HG03520 (cell line): ENCODE results near the gene RPLP2.

Experiments used
- ATAC-seq: cut with Tn5 transposase; IDR thresholded peaks from one replicate; pipeline ENCODE4 v1.9.1; 2021; ENCODE audit warnings: mild to moderate bottlenecking, moderate library complexity; ENCODE audit not compliant: unreplicated experiment

RPLP2 gene

DNA sequence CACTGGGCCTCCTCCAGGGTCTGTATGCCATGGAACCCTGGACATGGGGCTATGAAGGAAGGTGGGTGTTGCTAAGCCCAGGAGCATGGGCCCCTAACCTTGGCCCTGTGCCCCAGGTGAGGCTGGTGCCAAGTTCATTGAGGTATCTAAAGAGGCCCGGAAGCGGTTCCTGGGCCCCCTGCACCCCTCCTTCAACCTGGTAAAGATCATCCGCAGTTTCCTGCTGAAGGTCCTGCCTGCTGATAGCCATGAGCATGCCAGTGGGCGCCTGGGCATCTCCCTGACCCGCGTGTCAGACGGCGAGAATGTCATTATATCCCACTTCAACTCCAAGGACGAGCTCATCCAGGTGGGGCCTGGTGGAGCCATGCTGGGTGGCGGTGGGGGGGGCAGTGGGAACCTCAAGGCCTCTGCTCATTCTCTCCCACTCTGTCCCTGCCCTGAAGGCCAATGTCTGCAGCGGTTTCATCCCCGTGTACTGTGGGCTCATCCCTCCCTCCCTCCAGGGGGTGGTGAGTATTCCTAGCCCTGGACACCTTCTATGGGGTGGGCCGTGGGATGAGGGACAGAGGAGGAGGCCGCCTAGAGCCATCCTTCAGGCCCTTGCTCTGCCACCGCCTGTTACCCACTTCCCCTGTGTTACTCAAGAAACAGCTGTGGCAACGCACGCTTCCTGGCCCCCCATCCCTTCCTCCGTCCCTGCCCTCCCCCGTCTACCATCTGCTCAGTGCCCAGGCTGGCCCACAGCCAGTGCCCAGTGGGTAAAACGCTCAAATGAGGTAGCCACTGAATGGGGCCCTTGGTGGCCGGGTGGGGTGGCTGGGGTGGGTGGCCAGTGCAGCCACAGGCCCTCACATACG, 12.0 kb downstream of the RPLP2 start:
- ATAC-seq: no peak

DNA sequence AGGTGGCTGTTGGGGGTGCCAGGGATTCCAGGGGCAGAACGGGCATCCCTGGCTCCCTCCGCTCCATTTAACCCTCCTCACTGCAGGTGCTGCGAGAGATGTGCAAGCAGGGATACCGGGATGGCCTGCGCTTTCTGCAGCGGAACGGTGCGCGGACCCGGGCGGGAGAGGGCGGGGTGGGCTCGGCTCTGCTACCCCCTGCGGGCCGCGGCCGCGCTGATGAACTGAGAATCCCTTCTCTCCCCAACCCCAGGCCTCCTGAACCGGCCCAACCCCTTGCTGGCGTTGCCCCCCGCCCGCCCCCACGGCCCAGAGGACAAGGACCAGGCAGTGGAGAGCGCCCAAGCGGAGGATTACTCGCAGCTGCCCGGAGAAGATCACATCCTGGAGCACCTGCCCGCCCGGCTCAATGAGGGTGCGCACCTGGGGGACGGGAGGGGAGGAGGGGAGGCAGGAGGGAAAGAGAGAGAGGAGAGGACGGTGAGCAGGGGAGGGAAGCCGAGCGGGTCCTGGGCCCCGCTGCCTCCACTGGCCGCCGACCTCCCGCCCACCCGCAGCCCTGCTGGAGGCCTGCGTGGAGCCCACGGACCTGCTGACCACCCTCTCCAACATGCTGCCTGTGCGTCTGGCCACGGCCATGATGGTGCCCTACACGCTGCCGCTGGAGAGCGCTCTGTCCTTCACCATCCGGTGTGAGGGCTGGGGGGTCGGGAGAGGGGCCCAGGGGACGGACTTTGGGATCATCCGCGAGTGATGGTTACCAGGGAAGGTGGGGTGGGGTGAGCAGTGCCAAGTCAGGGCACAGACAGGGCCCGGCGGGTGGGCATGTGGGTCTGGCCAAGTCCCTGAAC, 13.9 kb downstream of the RPLP2 start:
- no peak for ATAC-seq

GRCh38 chr11:824292-824880, 14.6 kb downstream of the RPLP2 start:
- ATAC-seq: no peak

DNA sequence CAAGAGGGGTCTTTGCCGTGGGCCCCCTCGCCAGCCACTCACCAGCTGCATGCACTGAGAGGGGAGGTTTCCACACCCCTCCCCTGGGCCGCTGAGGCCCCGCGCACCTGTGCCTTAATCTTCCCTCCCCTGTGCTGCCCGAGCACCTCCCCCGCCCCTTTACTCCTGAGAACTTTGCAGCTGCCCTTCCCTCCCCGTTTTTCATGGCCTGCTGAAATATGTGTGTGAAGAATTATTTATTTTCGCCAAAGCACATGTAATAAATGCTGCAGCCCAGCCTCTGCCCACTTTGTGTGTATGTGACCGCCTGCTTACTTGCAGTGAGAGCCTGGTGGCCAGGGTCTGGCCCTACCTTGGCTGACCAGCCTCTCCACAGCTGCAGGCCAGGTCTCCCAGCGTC, 15.2 kb downstream of the RPLP2 start:
- no peak for ATAC-seq

DNA sequence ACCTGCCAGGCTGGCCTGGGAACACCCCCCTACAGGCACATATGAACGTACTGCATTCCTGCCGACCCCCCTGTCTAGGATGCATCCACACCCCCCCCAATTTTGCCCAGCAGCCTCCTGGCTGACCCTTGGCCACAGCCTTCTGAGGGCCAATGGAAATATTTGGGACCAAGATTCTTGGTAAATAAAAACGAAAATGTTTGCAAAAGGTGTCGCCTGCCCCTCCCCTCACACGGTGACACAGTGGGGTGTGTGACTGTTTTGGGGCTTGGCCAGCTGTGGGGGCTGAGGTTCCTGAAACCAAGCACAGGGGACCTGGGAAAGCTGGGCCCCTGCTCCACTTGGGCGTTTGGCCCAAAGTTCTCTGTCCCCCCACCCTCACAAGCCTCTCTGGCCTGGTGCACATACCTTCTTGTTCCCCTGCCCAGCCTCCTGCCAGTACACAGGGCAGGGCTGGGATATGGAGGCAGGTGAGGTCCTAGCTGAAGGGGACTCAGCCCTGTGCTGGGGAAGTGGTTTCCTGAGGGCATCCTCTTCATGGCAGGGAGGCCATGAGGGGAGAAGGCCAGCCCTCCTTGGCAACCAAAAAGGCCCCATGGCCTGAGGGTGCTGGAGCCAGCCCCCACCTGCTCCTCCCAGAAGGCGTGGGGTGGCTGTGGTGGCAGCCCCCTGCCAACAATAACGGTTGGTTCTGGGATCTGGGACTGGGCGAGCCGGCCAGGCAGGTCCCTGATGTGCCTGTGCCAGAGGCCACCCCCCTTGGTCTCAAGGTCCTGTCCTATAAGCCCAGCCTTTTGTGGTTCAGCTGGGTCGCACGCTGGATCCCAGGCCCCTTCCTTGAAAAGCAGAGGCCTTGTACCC, 15.8 kb downstream of the RPLP2 start:
- ATAC-seq: no peak

DNA sequence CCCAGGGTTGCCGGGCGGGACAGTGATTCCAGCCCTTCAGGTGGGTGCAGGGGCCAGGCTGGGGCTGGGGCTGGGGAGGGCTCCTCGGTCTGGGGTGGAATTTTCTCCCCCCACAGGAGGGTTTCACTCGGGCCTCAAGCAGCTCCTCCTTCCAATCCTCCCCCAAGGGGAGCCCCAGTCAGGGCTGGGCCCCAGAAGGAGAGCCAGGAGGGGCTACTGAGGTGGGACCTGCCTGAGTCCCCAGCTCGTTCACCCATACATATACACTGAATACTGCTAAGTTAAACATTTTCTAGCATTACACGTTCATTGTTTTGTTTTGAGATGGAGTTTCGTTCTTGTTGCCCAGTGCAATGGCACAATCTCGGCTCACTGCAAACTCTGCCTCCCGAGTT, 16.5 kb downstream of the RPLP2 start:
- no peak for ATAC-seq

DNA sequence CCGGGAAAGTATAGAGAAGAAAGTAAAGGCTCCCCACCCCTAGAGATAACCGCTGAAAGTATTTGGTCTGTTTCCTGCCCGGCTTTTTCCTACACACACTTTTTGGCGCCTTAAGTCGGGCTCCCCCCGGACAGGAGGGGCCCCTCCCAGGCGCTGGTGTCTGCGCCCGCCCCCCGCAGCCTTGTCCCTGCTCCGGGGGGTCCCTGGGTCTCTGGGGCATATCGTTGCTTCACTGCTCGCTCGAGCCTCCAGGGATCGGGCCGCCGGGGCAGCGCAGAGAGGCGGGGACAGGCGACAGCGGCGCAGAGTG, 17.0 kb downstream of the RPLP2 start:
- ATAC-seq: no peak

GRCh38 chr11:827146-827896, 17.6 kb downstream of the RPLP2 start:
- ATAC-seq: peak; percentile 38

GRCh38 chr11:827897-828192, 18.1 kb downstream of the RPLP2 start, which contains the start of gene CRACR2B:
CRACR2B (plus strand) TSS chr11:827919; CDS start chr11:828608, 689 bp downstream.
- ATAC-seq: no peak

DNA sequence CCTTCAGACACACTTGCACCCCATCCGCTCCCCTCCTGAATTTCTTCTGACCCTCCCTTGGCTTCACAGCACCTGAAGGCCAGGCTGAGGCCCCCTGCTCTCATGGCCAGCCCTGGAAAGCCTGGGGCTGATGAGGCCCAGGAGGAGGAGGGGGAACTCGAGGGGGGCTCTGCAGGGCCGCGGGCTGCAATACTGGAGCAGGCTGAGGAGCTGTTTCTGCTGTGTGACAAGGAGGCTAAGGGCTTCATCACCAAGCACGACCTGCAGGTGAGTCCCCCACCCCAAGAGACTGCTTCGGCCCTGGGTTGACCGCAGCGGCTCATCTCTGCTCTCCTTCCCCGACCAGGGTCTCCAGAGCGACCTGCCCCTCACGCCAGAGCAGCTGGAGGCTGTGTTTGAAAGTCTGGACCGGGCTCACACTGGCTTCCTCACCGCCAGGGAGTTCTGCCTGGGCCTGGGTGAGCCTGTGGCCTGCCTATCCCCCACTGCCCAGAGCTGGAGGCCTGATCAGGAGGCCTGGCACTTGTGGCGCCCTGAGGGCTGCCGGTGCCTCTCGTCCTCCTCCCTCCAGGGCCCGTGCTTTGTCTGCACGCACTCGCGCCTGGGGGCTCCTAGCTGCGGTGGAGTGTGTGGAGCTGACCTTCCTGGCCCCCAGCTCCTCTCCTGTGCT, 18.9 kb downstream of the RPLP2 start:
- no peak for ATAC-seq

GRCh38 chr11:829176-829846, 19.5 kb downstream of the RPLP2 start:
- ATAC-seq: no peak

DNA sequence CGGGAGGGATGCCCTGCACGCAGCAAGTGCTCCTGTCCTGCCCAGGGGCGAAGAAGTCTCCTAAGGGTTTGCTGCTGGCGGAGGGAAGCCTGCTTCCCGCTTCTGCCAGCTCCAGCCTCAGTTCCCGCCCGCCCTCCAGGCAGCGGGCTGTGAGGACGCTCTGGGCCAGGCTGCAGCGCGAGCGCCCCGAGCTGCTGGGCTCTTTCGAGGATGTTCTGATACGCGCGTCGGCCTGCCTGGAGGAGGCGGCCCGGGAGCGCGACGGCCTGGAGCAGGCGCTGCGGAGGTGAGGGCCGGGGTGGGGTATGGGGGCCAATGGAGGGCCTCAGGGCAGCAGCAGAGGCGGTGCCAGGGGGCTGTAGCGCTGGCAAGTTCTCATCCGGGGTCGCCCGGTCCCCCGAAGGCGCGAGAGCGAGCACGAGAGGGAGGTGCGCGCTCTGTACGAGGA, 20.1 kb downstream of the RPLP2 start:
- no peak for ATAC-seq

DNA sequence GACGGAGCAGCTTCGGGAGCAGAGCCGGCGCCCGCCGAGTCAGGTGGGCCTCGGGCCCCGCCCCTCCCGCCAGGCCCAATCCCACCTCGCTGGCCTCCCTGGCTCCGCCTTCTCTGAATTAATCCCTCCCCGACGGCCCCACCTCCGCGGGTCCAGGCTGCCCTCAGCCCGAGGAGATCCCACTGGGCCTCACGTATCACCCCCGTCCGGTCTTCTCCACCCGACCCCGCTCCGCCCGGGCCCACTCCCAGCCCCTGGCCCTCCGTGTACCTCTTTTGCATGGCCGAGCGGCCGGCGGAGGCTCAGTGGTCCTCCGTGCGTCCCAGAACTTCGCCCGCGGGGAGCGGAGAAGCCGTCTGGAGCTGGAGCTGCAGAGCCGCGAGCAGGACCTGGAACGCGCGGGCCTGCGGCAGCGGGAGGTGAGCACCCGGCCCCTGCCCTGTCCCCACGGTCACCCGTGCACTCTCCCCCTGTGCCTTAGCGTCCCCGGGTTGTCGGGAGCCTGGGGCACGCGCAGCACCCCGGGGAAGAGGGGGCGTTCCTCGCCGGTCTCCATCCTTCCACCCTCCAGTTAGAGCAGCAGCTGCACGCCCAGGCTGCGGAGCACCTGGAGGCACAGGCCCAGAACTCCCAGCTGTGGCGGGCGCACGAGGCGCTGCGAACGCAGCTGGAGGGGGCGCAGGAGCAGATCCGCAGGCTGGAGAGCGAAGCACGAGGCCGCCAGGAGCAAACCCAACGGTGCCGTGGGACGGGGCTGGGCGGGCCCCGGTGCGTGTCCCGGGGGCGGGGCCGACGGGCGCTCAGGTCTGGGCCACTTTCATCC, 20.7 kb downstream of the RPLP2 start:
- ATAC-seq: no peak

GRCh38 chr11:831118-831864, 21.5 kb downstream of the RPLP2 start:
- ATAC-seq: no peak

DNA sequence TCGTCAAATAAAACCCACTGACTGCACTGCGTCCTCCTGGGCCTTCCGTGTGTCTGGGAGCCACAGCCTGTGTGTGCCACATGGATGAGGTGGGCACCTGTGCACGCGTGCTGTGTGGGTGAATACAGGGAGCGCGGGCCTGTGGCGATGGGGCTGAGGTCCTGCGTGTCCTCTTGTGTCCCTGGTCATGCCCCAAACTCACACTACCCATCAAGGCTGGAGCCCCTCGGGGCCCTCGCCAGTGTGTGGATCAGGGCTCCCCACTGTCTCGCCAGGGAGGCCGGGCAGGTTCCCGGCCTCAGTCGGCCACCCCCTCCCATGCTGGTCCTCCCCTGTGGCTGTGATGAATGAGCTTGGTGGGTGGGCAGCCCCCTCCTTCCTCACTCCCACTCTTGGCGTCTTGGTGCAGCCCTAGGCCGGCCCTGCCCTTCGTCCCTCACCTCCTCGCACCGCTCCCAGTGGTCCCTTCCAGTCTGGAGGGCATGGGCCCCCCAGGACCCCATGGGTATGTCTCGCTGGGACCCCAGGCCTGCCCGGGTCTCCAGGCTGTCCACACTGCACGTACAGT, 22.3 kb downstream of the RPLP2 start:
- ATAC-seq: no peak

- ATAC-seq: no peak
Observed at GRCh38 chr11:832529-833113, 22.9 kb downstream of the RPLP2 start, which contains the start of gene CD151. CD151 (plus strand) TSS chr11:832952; CDS start chr11:836070, 3,118 bp downstream.
